C4-2B (cell line): Measurements from ENCODE around the gene HRH3.

Experiments used
- CTCF ChIP-seq: fragments of 450-650 bp; conservative IDR thresholded peaks from 2 replicates; pipeline ENCODE4 v1.5.1; 2017; ENCODE audit warnings: mild to moderate bottlenecking
- ZFX ChIP-seq: fragments of 450-650 bp; IDR thresholded peaks from 2 replicates; pipeline ENCODE4 v1.6.1; 2017

DNA sequence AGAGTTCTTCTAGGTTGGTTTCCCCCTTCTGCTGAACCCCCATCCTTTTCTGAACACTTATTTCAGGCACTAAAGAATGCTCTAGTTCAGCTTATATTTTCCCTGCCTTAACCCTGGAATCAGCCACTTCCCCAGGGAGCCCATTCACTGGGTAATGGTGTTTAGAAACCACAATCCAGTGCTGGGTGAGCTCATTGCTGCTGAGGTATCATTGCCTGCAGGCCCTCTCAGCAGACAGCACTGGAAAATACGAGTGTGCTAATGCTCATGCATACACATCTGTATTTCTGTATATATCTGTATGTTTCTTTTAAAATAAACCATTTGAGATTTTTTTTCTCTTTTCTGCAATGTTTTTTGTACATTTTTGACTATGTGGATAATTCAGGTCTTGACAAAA, 45.3 kb upstream of the HRH3 start:
- no peak for TF ChIP-seq CTCF
- no peak for TF ChIP-seq ZFX
